Measurements from ENCODE around the gene RNF11.

GRCh38 chr1:51219022-51219421 is 17.1 kb upstream of the RNF11 start:
- TF ChIP-seq POLR2AphosphoS5 (IDR thresholded peaks at IDR 0.05) (no peak), CTCF (IDR thresholded peaks at IDR 0.05) (no peak), POLR2A (IDR thresholded peaks at IDR 0.05) (no peak)

Measured in prostate gland (tissue), 2 donors.